ENCODE data around the gene PRKD2. TPM values are rescaled to one million over a fixed set of nuclear protein-coding genes. Genes with fewer than 3 reads are reported as not detected.

Gene PRKD2
- total and polyA plus RNA-seq, 2 of the 8 experiments (the other 6 are each of a cell fraction or from before 2014, with no cell fraction given) = 24.4 to 63.8 TPM

- Histone ChIP-seq H3K27me3 (replicated peaks in 1 of 4; ENCODE audit: control insufficient read depth in 3 of 4, extremely low read depth in 1 of 4, insufficient read depth in 3 of 4, low read length in 3 of 4) (no peaks in the 10 kb centered on the region), H3K56ac (replicated peaks; ENCODE audit: insufficient read length, low read depth, low read length) (no peak overlapping the region), H2AFZ (ENCODE audit: low read length) (no peak overlapping the region), H3K79me1 (ENCODE audit: low read depth, low read length) (peaks cover 8% of the 10 kb centered on the region), H3K18ac (ENCODE audit: extremely low read depth, low read length) (no peak overlapping the region), H3K4me1 (replicated peaks in 1 of 4; ENCODE audit: control insufficient read depth in 3 of 4, insufficient read depth in 4 of 4, low read length in 3 of 4) (peaks cover 0 to 3% (median 0%) of the 10 kb centered on the region in 4 experiments; a peak in 4 of 7 replicates), H2BK5ac (ENCODE audit: low read depth, low read length) (no peak overlapping the region; the same call in 1 of the 2 replicates), H3K14ac (ENCODE audit: insufficient read length) (no peak overlapping the region), H3K36me3 (ENCODE audit: control insufficient read depth in 2 of 4, insufficient read depth in 4 of 4, low read length in 3 of 4) (peaks cover 37 to 75% (median 62%) of the 10 kb centered on the region in 4 experiments), H4K91ac (replicated peaks; ENCODE audit: insufficient read length, low read length) (no peak overlapping the region), H4K8ac (ENCODE audit: extremely low read depth, insufficient read depth, low read length) (peak overlapping the region; percentile 73), H4K20me1 (replicated peaks in 1 of 2; ENCODE audit: control insufficient read depth in 1 of 2, insufficient read depth in 2 of 2, low read length in 2 of 2) (peaks cover 25 to 53% of the 10 kb centered on the region in 2 experiments), H2BK12ac (ENCODE audit: low read depth, low read length) (no peak overlapping the region), H2BK20ac (ENCODE audit: low read length) (no peak overlapping the region), H4K5ac (ENCODE audit: insufficient read length, low read depth, low read length) (no peak overlapping the region), H2BK15ac (ENCODE audit: low read length) (no peak overlapping the region), H3K9me3 (ENCODE audit: insufficient read depth in 2 of 2, low read depth in 1 of 2, low read length in 1 of 2) (no peaks in the 10 kb centered on the region), H3K27ac (ENCODE audit: low read depth, low read length) (no peak overlapping the region), H3K23ac (ENCODE audit: insufficient read length) (no peak overlapping the region), H2BK120ac (replicated peaks; ENCODE audit: low read depth, low read length) (no peak overlapping the region), H3K79me2 (ENCODE audit: control insufficient read depth in 1 of 2, insufficient read depth in 2 of 2, low read length in 2 of 2) (peaks cover 0 to 14% of the 10 kb centered on the region in 2 experiments; a peak in 1 of 4 replicates), H2AK5ac (ENCODE audit: low read depth, low read length) (no peak overlapping the region), H3K4me2 (ENCODE audit: insufficient read depth in 1 of 2, low read depth in 2 of 2, low read length in 2 of 2) (no peak overlapping the region), H3K4me3 (ENCODE audit: extremely low read depth in 1 of 4, insufficient read depth in 2 of 4, low read depth in 3 of 4, low read length in 4 of 4) (no peak overlapping the region), H3K23me2 (ENCODE audit: low read depth, low read length) (no peaks in the 10 kb centered on the region), H3K9ac (replicated peaks in 1 of 4; ENCODE audit: extremely low read depth in 1 of 4, low read depth in 3 of 4, low read length in 3 of 4) (no peak overlapping the region), H3K4ac (replicated peaks; ENCODE audit: insufficient read length, low read depth, low read length) (no peak overlapping the region)
- no peak for FAIRE-seq
- ChIA-PET POLR2A (ENCODE audit: partially characterized antibody) (interaction anchor here (1.4 to 4.2 kb wide), 5 partner anchors 9 to 23 kb away, joined by 3 to 26 read pairs (median 6); partner anchors contain the start of gene PRKD2), CTCF (ENCODE audit: partially characterized antibody) (interaction anchor here (0.9 to 15.8 kb wide), 18 partner anchors 9 to 113 kb away, joined by 3 to 188 read pairs (median 4); no protein-coding TSS in a partner anchor)
- DNase-seq (ENCODE audit: low read depth in 1 of 2, low spot score in 2 of 2) = no peak
- WGBS, 2 experiments (ENCODE audit: extremely low coverage in 1 of 2, insufficient coverage in 1 of 2, insufficient read length in 1 of 2, insufficient replicate concordance in 2 of 2, low coverage in 1 of 2, low lambda C conversion rate in 2 of 2, missing lambda C conversion rate in 1 of 2) = 94% methylated on average over 11 of the region's 11 CpGs; no CpG with 5 or more reads in 1 of the 2 experiments
- TF ChIP-seq PHF8 (conservative IDR thresholded peaks at IDR 0.05; ENCODE audit: low read depth, low read length) (no peak), BACH1 (IDR thresholded peaks at IDR 0.05; ENCODE audit: low read length) (no peak)
Observed at GRCh38 chr19:46727757-46728156, 10.8 kb upstream of the PRKD2 start.

Measured in H1 (cell line).